Measurements from ENCODE around the gene PTGR3.

Gene PTGR3

GRCh38 chr18:75238100-75238499 is 29.2 kb upstream of the PTGR3 start:
- Histone ChIP-seq H3K4me3 (ENCODE audit: low read depth, low read length) (no peak overlapping the region), H3K27ac (ENCODE audit: extremely low read depth, low read depth, low read length) (no peak overlapping the region), H3K4me1 (ENCODE audit: control insufficient read depth, insufficient read depth, low read length) (peaks cover 6% of the 10 kb centered on the region; the same call in 1 of the 2 replicates), H3K36me3 (ENCODE audit: control insufficient read depth in 2 of 2, insufficient read depth in 1 of 2, low read length in 2 of 2) (peaks cover 0 to 4% of the 10 kb centered on the region in 2 experiments; a peak in 1 of 3 replicates), H3K9me3 (ENCODE audit: control insufficient read depth, insufficient read depth, low read depth, low read length) (no peaks in the 10 kb centered on the region)
- POLR2A ChIA-PET = no interaction called here
- CTCF ChIA-PET = interaction anchor here (0.6 to 0.7 kb wide), 2 partner anchors 390 to 441 kb away, joined by 3 read pairs; no protein-coding TSS in a partner anchor
- TF ChIP-seq ZNF324 (tag by site-specific recombination; IDR thresholded peaks at IDR 0.05) (no peak), ZNF37A (tag by site-specific recombination; IDR thresholded peaks at IDR 0.05) (no peak), ZNF416 (tag by site-specific recombination; IDR thresholded peaks at IDR 0.05) (no peak)

- ChIA-PET CTCF (no interaction called here), POLR2A (no interaction called here)
- no peak overlapping the region for H3K27ac ChIP-seq (ENCODE audit: extremely low read depth, low read depth, low read length)
- TF ChIP-seq CTCF (tag by site-specific recombination; IDR thresholded peaks at IDR 0.05) (no peak), ZNF560 (tag by site-specific recombination; IDR thresholded peaks at IDR 0.05; ENCODE audit: borderline replicate concordance) (no peak), ZSCAN16 (tag by site-specific recombination; IDR thresholded peaks at IDR 0.05) (no peak), PRDM6 (tag by site-specific recombination; IDR thresholded peaks at IDR 0.05) (no peak), ZNF658 (tag by site-specific recombination; IDR thresholded peaks at IDR 0.05) (no peak), ZNF211 (tag by site-specific recombination; IDR thresholded peaks at IDR 0.05; ENCODE audit: low read depth) (no peak), OSR2 (tag by site-specific recombination; IDR thresholded peaks at IDR 0.05) (no peak), ZNF280C (tag by site-specific recombination; IDR thresholded peaks at IDR 0.05) (no peak), ZNF792 (tag by site-specific recombination; IDR thresholded peaks at IDR 0.05) (no peak), ZNF768 (tag by site-specific recombination; IDR thresholded peaks at IDR 0.05) (no peak), ZNF423 (tag by site-specific recombination; IDR thresholded peaks at IDR 0.05) (no peak), ZNF473 (tag by site-specific recombination; IDR thresholded peaks at IDR 0.05) (no peak)
- peaks cover 0 to 4% of the 10 kb centered on the region in 2 experiments; a peak in 1 of 3 replicates for H3K36me3 ChIP-seq (ENCODE audit: control insufficient read depth in 2 of 2, insufficient read depth in 1 of 2, low read length in 2 of 2)
- no peak overlapping the region for H3K4me3 ChIP-seq (ENCODE audit: low read depth, low read length)
- H3K4me1 ChIP-seq (ENCODE audit: control insufficient read depth, insufficient read depth, low read length) = peaks cover 9% of the 10 kb centered on the region; the same call in 1 of the 2 replicates
- H3K9me3 ChIP-seq (ENCODE audit: control insufficient read depth, insufficient read depth, low read depth, low read length) = no peaks in the 10 kb centered on the region
Measured at GRCh38 chr18:75235896-75236295, 27.0 kb upstream of the PTGR3 start.

GRCh38 chr18:75234901-75235300 is 26.0 kb upstream of the PTGR3 start:
- ChIA-PET POLR2A (no interaction called here), CTCF (interaction anchor here (0.8 kb wide), 1 partner anchor 9 kb away, joined by 3 read pairs; no protein-coding TSS in a partner anchor)
- TF ChIP-seq ZNF221 (tag by site-specific recombination; IDR thresholded peaks at IDR 0.05; ENCODE audit: borderline replicate concordance) (no peak), KLF10 (tag by site-specific recombination; IDR thresholded peaks at IDR 0.05) (no peak), ZNF24 (tag by site-specific recombination; IDR thresholded peaks at IDR 0.05) (no peak), ZEB2 (tag by site-specific recombination; IDR thresholded peaks at IDR 0.05) (no peak)
- Histone ChIP-seq H3K36me3 (ENCODE audit: control insufficient read depth in 2 of 2, insufficient read depth in 1 of 2, low read length in 2 of 2) (peaks cover 0 to 4% of the 10 kb centered on the region in 2 experiments; a peak in 1 of 3 replicates), H3K4me1 (ENCODE audit: control insufficient read depth, insufficient read depth, low read length) (peaks cover 9% of the 10 kb centered on the region; the same call in 1 of the 2 replicates), H3K9me3 (ENCODE audit: control insufficient read depth, insufficient read depth, low read depth, low read length) (no peaks in the 10 kb centered on the region), H3K4me3 (ENCODE audit: low read depth, low read length) (no peak overlapping the region), H3K27ac (ENCODE audit: extremely low read depth, low read depth, low read length) (no peak overlapping the region)
